ENCODE results near the gene PEAK3. TPM values are rescaled to one million over a fixed set of nuclear protein-coding genes. Genes with fewer than 3 reads are reported as not detected.
A peak's percentile ranks its signal among the peaks of the same experiment; 100 is the strongest.

PEAK3 gene
- total and polyA plus RNA-seq, 10 of the 15 experiments (the other 5 are each of a cell fraction or from before 2014, with no cell fraction given) = 0.03 to 0.10 (median 0.05) TPM; not detected in 7

DNA sequence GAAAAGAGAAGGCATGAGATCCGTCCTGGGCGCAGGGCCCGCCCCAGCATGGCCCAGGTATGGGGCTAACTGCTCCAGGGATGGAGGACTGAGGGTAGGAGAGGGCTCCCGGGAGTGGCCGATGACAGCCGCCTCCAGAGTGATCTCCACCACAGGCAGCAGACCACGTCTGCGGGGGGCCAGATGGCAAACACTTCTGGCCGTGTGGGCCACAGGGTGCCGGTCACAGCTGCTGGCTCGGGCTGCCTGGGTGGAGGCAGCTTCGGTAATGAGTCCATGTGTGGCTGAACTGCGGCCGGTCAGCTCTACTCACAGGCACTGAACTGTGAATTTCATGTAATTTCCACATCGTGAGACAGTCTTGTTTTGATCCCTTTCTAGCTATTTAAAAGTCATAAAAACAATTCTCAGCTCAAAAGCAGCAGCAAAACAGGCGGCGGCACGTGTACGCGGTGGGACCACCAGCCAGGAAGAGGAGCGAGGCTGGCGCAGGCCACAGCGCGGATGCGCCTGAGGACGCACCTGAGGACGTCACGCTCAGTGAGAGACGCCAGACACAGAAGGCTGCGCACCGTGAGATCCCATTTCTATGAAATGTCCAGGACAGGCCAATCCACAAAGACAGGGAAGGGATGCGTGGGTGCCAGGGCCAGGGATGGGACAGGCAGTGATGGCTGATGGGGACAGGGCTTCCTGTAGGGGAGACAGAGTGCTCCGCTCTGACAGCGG, 42.4 kb upstream of the PEAK3 start:
- Histone ChIP-seq H3K79me2 (ENCODE audit: control insufficient read depth, insufficient read depth, low read length) (peaks cover 45% of the 10 kb centered on the region), H3K4me2 (ENCODE audit: control insufficient read depth, insufficient read depth) (peak overlapping the region; percentile 66), H3K27me3 (replicated peaks in 1 of 2; ENCODE audit: control insufficient read depth in 2 of 2, insufficient read depth in 2 of 2, low read length in 1 of 2) (no peaks in the 10 kb centered on the region), H3K27ac (ENCODE audit: control insufficient read depth, insufficient read depth) (peak overlapping the region; percentile 48; the same call in 1 of the 2 replicates), H4K20me1 (ENCODE audit: control insufficient read depth, insufficient read depth) (0 out of 2 replicates have a peak, but pooled peaks cover 3% of the 10 kb centered on the region), H3K4me3 (peak overlapping the region; percentile 65; the same call in 1 of the 2 replicates), H3K9ac (ENCODE audit: control insufficient read depth, insufficient read depth, low read length) (peak overlapping the region; percentile 28; the same call in 1 of the 2 replicates), H3K4me1 (ENCODE audit: control insufficient read depth, insufficient read depth, low read length) (peaks cover 21% of the 10 kb centered on the region), H2AFZ (ENCODE audit: control insufficient read depth, low read depth, low read length) (peak overlapping the region; percentile 20; the same call in 1 of the 2 replicates), H3K9me3 (replicated peaks; ENCODE audit: control insufficient read depth, insufficient read depth, low read length) (no peaks in the 10 kb centered on the region), H3K36me3 (ENCODE audit: control insufficient read depth in 2 of 2, insufficient read depth in 2 of 2, low read length in 1 of 2) (peaks cover 0 to 6% of the 10 kb centered on the region in 2 experiments; a peak in 2 of 4 replicates)
- DNase-seq (ENCODE audit: low read depth, low spot score) (no peak), FAIRE-seq (peak; percentile 79), ATAC-seq (peak; percentile 26)
- in situ Hi-C loops (cut with MboI) (no loop called here), intact Hi-C loops (cut with micrococcal nuclease; ENCODE audit: unreplicated experiment) (no loop called here)
- ChIA-PET RAD21 (ENCODE audit: unreplicated experiment) (interaction anchor here (1.0 kb wide), 1 partner anchor 313 kb away, joined by 5 read pairs; no protein-coding TSS in a partner anchor), SMC1A (ENCODE audit: uncharacterized antibody, unreplicated experiment) (interaction anchor here (1.3 to 1.4 kb wide), 2 partner anchors 68 to 172 kb away, joined by 3 to 4 read pairs; partner anchors contain the start of gene AP3D1), POLR2A (no interaction called here), CTCF (interaction anchor here (1.0 to 1.3 kb wide), 2 partner anchors 66 to 312 kb away, joined by 3 to 4 read pairs; no protein-coding TSS in a partner anchor)
- peak in 1 of 2 experiments; percentile 65; a peak in 2 of 4 replicates for TF ChIP-seq BHLHE40 (IDR thresholded peaks at IDR 0.05; ENCODE audit: borderline replicate concordance in 1 of 2, low read depth in 2 of 2, low read length in 1 of 2)
- TF ChIP-seq CBX3 (IDR thresholded peaks at IDR 0.05; ENCODE audit: borderline replicate concordance, low read depth) = no peak
- no peak for TF ChIP-seq SMAD1 (IDR thresholded peaks at IDR 0.05; ENCODE audit: low read depth, partially characterized antibody)
- peak; percentile 60; the same call in 1 of the 2 replicates for TF ChIP-seq TCF12 (IDR thresholded peaks at IDR 0.05; ENCODE audit: low read depth, low read length)
- peak; percentile 43; the same call in 1 of the 2 replicates for TF ChIP-seq CREB1 (IDR thresholded peaks at IDR 0.05; ENCODE audit: low read depth)
- TF ChIP-seq POLR2AphosphoS5 (IDR thresholded peaks at IDR 0.05; ENCODE audit: low read length) = 0 out of 2 replicates have a peak, but pooled peaks have one; percentile 44
- TF ChIP-seq CREM (IDR thresholded peaks at IDR 0.05; ENCODE audit: low read depth) = peak; percentile 17
- no peak for TF ChIP-seq CEBPB (IDR thresholded peaks at IDR 0.05; ENCODE audit: borderline replicate concordance in 1 of 2, low read depth in 2 of 2, low read length in 2 of 2)
- 8% methylated on average over 34 of the region's 34 CpGs for WGBS (ENCODE audit: insufficient coverage, insufficient replicate concordance, low lambda C conversion rate, missing lambda C conversion rate)
- no TSS peak for BruUV-seq (replicated peaks)
